Activated CD4-positive, alpha-beta T cell treated with anti-CD3 and anti-CD28 coated beads, Interleukin-2, amount 50 U/mL, for 16 hours (primary cell): ENCODE data around the gene KIN.
"Not testable (repeated sequence)": the region's sequence is repeated elsewhere in the genome, so short reads cannot be mapped to it uniquely, and the experiment has no call there.

Source experiments
- DNase-seq: peaks from one replicate; pipeline ENCODE4 v3.0.0-alpha.2; 2020

KIN gene

DNA sequence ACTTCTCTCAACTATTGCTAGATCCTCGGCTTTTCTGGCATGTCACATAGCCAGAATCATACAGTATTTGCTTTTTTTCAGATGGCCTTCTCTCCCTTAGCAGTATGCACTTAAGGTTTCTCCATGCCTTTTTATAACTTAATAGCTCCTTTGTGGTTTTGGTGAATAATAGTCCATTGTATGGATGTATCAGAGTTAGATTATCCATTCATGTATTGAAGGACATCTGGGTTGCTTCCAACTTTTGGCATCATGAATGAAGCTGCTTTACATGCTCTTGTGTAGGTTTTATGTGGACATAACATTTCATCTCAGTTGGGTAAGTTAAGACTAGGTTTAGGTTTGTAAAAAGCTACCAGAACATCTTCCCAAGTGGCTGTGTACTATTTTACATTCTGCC lies 4.7 kb upstream of the KIN start:
- no peak for DNase-seq

DNA sequence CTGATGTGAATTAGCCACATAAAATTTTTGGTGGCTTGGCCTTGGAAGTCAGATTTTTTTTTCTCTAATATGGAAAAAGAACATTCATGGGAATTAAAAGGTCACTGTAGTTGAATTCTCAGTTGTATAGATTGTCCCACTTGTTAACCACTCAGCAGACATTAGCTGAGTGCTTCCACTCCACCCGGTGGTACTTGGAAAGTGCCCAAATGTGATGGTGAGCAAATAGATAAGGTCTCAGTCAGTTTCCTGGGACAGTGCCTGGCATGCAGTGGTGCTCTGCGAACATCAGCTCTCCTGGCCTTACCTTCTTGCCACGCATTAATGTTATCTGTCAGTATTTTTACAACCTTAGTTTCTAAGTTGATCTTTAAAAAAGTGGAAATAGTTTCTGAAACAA lies 1.6 kb upstream of the KIN start:
- DNase-seq = no peak

DNA sequence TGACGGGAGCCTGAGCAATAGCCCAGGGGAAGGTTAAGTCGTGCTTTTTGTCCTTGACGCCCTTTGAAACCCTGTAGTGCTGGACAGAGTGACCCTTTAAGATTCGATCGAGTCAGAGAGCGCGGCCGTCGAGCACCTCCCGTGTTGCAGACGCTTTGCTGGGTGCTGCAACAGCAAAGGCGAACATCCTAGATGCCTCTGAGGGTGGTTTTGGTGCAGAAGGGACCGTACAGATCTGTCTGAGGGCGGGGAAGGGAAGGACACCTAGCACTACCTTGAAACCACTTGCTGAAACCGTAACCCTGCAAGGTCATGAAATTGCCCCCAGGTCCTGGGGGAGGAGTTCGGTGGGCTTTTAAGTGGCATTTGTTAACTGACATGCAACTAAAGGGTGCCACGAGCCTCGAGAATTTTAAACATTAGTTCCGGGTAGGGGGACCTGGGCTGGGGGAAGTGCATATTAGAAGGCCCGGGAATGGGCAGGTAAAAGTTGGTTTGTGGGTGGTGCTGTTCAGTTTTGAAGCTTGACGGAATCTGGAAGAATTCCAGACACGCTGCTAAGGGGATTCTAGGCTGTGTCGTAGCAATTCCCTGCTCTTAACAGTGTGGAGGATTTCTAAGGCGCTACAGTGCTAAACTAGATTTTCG lies 970 bp upstream of the KIN start:
- no peak for DNase-seq

DNA sequence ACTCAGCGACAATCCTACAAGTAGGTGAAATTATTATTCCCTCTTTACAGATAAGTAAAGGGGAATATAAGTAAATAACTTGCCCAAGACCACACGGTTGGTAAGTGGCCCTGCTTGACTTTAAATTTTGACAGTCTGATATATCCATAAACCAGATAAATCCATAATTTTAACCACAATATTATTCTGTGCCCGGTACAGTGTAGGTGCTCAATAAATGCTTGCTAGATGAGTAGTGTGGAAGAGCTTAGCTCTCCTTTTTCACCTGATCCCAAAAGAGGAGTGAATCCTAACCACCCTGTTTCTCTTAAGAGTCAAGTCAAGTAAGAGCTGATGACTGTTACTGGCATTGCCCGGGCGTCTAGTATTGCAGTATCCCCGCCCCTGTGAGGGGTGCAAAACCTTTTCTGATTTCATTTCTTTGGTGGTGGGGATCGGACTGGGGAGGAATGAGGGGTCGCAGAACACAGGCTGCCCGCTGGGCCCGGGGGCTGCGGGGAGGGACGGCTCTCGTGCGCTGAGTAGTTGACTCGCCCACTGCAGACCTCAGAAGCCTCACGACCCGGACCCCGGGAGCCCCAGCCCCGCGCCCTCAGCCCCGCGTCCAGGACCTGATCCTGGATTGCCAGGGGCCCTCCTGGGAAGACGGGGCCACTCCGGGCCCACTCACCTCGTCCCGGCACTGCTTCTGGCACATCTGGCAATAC lies 490 bp downstream of the KIN start:
- no peak for DNase-seq

DNA sequence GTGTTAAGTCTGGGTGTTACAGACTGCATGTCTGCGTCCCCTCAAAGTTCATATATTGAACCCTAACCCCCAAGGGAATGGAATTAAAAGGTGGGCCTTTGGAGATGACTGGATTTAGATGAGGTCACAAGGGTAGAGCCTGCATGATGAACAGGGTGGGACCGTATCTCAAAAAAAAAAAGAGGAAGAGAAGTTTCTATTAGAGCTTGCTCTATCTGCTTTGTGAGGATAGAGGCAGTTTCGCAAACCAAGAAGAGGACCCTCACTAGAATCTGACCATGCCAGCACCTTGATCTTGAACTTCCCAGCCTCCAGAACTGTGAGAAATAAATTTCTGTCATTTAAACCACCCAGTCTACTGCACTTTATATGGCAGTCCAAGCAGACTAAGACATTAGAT lies 1.4 kb downstream of the KIN start:
- DNase-seq = no peak

DNA sequence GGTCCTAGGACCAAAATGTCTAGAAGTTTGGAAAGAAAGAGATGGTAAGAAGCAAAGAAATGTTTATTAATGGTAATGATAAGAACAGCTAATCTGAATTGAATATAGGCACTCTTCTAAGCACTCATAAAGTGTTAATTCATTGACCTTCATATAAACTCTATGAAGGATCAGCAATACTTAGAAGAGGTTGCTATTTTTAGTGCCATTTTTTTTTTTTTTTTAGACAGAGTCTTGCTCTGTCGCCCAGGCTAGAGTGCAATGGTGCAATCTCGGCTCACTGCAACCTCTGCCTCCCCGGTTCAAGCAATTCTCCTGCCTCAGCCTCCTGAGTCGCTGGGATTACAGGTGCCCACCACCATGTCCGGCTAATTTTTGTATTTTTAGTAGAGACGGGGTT lies 5.6 kb downstream of the KIN start:
- DNase-seq = not testable (repeated sequence)

DNA sequence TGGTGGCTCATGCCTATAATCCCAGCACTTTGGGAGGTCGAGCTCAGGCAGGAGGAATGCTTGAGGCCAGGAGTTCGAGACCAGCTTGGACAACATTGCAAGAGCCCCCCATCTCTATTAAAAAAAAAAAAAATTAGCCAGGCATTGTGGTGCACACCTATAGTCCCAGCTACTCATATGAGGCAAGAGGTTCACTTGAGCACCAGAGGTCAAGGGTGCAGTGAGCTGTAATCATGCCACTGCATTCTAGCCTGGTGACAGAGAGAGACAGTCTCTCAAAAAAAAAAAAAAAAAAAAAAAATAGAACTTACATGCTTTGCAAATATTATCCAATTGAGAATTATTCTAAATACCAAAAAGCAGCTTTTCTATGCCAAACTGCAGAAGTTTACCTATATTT lies 11.0 kb downstream of the KIN start:
- no peak for DNase-seq

DNA sequence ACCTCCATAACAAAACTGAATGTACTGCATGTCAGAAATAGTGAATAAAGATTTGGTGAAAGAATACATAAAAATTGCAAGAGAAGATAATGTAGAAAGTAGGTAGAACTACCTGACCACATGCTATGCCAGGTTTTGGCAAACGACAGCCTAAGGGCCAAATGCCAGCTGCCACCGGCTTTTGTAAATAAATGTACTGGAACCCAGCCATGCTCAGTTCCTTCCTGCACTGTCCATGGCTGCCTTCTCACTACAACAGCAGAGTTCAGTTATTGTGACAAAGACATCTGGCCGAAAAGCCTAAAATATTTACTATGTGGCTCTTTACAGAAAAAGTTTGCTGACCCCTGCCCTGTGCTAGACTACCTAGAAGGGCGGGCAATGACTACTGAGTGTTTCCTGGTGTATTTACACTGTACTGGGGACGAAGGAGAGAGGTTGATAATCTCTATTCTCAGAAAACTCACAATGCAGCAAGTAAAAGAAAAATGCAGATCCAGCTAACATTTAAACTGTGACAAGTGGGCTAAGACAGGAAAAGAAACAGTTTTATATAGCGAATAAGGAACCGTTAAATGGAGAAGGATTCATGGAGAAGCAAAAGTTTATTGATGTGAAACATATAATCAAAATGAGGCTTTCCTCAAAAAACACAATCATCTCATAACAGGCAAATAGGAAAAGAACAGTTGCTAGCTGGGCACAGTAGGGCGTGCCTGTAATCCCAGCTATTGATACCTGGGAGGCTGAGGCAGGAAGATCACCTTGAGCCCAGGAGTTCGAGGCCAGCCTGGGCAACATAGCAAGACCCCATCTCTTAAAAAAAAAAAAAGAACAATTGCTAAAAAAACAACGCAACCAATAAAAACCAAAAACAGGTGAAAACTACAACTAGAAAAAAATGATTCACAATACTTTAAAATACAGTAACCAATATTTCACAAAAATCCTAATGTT lies 13.7 kb downstream of the KIN start:
- DNase-seq = no peak

DNA sequence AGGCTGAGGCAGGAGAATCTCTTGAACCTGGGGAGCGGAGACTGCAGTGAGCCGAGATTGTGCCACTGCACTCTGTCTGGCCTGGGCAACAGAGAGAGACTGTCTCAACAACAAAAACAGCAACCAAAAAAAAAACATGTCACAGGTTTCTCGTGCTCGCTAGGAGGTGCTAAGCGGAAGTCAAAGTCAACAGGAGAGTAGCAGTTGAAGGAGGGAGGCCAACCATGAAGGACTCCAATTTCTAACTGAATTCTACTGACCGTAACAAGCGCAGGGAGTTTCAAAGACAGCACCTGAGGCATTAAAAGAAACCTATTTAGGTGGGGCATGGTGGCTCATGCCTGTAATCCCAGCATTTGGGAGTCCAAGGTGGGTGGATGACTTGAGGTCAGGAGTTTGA lies 19.4 kb downstream of the KIN start:
- DNase-seq = no peak

DNA sequence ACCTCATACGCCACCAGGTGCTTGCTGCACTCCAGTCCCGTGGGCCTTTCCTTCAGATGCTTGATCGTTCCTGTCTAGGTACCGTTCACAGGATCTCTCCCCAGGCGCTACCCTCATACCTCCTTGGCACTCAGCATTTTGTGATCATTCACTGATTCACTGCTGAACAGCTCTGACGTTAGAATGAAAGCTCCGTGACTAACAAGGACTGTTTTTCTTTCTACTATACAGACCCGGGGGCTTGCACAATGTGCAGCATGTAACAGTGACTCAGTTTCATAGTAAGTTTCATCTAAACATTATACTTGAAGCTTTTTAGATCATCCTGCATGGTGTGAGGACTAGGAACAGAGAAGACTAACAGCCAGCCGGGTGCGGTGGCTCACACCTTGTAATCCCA lies 20.6 kb downstream of the KIN start:
- DNase-seq = no peak

DNA sequence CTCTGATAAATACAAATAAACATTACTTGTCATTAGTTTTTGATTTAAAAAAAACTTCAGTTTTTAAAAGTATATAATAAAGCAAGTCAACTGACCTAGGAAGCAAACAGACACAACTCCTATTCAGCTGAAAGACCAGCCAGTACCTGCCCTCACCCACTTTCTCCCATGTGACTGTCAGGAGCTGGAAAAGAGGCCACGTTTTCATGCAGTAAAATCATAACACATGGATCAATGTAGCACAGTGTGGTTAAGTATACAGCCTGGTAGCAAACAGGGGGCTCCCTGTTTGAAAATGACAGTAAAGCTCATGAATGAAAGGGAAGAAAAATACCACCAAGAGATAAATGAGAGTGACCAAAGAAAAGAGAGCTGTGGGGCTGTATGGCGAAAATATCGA lies 21.6 kb downstream of the KIN start:
- DNase-seq = no peak

DNA sequence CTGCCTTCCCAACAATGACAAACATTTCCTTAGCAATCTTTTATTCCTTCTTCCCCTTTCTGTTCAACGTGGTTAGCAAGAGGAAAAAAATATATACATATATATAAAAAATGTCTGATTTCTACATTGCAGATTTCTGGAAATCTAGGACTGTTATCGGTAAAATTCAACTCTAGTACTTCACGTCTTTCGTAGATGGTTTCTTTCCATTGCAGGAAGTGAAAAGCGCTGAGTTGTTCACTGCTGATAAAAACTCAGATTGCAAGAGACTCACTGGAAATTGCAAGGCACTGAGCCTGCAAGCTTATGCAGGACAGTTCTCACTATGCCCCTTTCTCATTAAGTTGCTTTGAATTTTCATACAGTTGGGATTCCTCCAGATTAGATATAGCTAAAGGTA lies 23.9 kb downstream of the KIN start:
- DNase-seq = no peak

DNA sequence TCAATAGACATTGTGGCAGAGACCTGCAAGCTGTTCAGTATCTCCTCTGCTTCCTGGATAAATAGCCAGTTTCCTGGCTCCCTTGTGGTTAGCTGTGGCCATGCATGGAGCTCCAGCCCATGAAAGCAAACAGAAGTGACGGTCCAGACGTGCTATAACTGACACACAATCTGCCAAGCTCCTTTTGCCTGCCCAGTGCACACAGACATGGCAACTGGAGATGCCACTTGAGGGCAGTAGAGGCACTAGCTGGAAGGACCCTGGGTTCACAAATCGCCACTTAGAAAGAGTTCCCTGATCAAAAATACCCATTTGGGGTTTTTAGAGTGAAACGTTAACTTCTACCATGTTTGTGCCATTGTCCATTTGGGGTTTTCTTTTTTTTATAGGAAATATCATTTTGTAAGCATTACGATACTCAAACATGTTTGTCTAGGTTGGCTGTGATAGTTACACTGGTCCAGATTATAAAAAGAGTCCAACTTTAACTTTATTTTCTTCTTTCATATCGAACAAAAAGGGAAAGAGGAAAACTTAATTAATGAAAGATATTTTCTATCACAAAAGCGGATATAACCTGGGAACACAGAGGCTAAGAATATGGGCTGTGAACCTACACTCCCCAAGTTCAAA lies 31.3 kb downstream of the KIN start:
- DNase-seq = peak; percentile 23

DNA sequence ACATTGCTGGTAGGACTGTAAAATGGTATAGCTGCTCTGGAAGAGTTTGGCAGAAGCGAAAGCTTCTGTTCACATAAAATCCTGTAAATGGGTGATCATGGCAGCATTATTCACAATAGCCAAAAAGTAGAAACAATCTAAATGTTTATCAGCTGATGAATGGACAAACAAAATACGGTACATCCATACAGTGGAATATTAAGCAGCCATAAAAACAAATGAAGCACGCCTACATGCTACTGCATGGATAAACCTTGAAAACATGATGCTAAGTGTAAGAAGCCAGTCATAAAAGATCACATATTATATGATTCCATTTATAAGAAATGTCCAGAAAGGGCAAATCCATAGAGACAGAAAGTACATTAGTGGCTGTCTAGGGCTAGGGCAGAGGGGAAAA lies 32.7 kb downstream of the KIN start:
- DNase-seq = no peak

DNA sequence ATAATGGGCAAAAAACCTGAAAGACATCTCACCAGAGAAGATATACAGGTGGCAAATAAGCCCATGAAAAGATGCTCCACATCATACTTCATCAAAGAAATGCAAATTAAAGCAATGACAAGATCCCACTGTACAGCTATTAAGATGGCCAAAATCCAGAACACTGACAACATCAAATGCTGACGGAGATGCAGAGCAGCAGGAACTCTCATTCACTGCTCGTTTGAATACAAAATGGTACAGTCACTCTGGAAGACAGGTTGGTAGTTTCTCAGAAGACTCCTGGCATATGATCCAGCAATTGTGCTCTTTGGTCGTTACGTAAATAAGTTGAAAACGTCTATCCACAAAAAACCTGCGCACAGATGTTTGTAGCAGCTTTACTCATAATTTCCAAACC lies 35.5 kb downstream of the KIN start:
- no peak for DNase-seq

DNA sequence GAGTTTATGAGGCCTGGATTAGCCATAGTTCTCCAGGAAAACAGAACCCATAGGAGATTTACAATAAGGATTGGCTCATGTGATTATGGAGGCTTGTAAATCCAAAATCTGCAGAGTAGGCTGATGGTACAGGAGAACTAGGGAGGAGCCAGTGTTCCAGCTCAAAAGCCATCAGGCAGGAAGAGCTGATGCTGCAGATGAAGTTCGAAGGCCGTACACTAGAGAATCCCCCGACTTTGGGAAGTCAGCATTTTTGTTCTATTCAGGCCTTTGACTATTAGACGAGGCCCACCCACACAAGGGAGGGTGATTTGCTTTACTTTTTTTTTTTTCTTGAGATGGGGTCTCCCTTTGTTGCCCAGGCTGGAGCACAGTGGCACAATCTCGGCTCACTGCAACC lies 37.6 kb downstream of the KIN start:
- DNase-seq = no peak

DNA sequence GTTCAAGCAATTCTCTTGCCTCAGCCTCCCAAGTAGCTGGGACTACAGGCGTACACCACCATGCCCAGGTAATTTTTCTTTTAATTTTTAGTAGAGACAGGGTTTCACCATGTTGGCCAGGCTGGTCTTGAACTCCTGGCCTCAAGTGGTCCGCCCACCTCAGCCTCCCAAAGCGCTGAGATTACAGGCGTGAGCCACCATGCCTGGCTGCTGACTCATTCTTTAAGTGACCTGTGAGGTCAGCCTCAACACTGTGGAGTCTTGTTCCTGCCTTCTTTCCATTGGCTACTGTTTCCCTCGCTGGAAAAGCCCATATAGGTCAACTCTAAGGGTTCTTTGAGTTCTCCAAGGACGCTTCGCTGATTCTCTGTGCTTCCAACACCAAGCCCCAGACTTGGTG lies 39.2 kb downstream of the KIN start:
- DNase-seq = not testable (repeated sequence)

DNA sequence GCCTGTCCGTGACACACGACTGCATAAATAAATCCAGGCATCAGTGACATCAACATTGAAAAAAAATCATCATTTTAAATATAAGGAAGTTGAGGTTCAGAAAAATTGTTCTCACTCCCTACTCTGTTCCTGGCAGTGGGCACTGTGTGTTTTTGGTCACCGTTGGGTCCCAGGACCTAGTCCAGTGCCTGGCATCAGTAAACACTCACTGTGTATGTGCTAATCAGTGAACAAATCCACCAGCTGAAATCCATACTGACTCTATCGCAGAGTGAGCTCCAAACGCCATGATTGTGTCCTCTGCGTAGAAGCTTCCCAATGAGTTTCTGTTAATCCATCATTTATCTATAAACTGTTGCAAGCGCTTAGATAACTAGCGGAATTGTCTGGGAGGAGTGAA lies 43.5 kb downstream of the KIN start:
- no peak for DNase-seq

DNA sequence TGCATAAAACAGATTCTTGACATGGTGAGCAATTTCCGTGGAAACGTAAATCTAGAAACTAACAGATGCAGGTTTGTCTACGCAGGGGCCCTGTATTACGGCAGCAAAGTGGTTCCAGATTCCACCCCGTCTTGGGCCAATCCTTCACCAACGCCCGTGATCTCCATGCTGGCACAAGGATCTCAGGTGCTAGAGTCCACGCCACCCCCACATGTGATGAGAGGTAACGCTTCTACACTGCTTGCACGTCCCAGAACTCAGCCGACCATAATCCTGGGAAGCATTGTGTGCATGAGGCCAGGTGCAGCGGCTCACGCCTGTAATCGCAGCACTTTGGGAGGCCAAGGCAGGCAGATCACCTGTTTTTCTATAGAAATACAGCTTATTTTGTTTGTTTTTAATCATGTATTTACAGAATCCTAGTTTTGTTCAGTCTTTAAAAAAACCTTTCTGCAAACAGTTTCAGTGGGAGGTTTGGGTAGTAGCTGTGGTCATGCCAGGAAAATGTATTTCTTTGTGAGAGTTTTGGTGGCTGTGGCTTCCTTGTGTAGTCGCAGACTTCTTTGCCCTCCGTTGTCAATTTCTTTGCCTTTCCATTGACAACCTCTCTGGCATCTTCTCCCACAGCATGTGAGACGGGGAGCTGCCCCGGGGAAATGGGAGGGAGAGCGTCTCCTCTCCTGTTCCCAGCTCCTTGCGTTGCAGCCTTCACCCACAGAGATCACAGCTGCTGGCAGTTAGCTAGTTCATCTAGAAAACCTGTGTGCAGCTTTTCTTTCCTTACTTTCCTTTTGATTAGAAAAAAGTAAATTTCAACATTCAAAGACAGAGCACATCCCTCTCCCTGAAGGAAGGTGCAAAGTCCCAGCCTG lies 49.0 kb downstream of the KIN start:
- no peak for DNase-seq

DNA sequence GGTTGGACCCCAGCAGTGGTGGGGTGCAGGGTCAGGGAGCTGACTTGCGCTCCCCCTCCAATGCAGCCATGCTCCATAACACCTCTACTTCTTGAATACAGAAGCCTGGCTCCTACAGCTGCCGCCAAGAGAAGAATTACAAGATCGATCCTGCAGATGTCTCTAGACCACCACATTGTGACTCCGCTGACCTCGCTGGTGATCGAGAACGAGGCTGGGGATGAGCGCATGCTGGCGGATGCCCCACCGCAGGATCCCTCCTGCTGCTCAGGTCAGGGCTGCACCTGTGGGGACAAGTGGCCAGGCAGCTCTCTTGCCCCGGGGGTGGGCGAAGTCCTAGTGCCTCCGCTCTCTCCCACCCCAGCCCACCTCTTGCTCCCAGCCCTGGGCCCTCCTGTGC lies 53.0 kb downstream of the KIN start:
- DNase-seq = no peak

DNA sequence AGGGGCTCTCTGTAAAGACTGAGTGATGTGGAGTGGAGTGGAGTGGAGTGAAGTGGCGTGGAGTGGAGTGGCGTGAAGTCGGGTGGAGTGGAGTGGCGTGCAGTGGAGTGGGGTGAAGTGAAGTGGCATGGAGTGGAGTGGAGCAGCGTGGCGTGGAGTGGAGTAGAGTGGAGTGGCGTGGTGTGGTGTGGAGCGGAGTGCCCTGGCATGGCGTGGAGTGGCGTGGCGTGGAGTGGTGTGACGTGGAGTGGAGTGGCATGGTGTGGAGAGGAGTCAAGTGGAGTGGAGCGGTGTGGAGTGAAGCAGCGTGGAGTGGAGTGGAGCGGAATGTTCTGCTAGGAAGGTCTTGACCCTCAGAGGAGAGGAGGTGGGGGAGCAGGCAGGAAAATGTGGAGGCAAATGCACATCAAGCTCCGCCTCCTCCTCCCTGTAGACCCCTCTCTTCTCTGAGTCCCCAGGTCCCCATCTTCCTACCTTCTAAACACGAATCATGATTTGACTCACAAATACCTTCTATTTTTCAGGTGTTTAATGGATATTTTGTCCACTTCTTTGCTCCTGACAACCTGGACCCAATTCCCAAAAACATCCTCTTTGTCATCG lies 64.8 kb downstream of the KIN start:
- DNase-seq = no peak

DNA sequence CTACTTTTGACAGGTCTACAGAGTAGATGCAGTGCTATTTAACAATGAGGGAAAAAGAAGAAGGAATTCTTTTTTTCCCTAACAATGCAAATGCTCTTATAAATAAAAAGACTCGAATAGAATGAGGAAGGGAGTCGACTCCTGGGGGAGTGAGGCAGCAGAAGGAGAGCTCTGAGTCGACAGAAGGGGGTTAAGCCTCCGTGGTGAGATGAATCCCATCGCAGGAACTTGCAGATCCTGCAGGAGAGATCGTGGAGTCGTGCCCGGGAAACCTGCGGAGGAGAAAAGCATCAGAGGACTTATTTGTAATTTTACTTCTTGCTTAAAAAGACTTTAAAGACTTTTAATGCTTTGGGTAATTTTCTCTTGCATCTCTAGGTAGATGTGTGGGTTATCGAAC lies 67.3 kb downstream of the KIN start:
- DNase-seq = no peak
